ENCODE results near the gene TRIM26. TPM values are rescaled to one million over a fixed set of nuclear protein-coding genes. Genes with fewer than 3 reads are reported as not detected.

TRIM26 gene
- total RNA-seq, 4 donors from 2014 or later = 38.1 to 57.8 (median 45.8) TPM

GRCh38 chr6:30184417-30185031 lies 28.7 kb downstream of the TRIM26 start:
- 83 to 85% methylated on average over 1 to 4 of the region's 5 CpGs for WGBS, 2 donors (ENCODE audit: low coverage in 1 of 2)
- no peak for ATAC-seq
- TF ChIP-seq EP300 (IDR thresholded peaks at IDR 0.05) (no peak), POLR2A (IDR thresholded peaks at IDR 0.05) (no peak), POLR2AphosphoS5 (IDR thresholded peaks at IDR 0.05) (no peak)
- TF ChIP-seq, protein P1, sequence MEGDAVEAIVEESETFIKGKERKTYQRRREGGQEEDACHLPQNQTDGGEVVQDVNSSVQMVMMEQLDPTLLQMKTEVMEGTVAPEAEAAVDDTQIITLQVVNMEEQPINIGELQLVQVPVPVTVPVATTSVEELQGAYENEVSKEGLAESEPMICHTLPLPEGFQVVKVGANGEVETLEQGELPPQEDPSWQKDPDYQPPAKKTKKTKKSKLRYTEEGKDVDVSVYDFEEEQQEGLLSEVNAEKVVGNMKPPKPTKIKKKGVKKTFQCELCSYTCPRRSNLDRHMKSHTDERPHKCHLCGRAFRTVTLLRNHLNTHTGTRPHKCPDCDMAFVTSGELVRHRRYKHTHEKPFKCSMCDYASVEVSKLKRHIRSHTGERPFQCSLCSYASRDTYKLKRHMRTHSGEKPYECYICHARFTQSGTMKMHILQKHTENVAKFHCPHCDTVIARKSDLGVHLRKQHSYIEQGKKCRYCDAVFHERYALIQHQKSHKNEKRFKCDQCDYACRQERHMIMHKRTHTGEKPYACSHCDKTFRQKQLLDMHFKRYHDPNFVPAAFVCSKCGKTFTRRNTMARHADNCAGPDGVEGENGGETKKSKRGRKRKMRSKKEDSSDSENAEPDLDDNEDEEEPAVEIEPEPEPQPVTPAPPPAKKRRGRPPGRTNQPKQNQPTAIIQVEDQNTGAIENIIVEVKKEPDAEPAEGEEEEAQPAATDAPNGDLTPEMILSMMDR (IDR thresholded peaks at IDR 0.05) = no peak
- Histone ChIP-seq H3K27ac (no peak overlapping the region), H3K9me3 (no peaks in the 10 kb centered on the region), H3K4me3 (no peak overlapping the region), H3K27me3 (no peaks in the 10 kb centered on the region), H3K4me1 (no peaks in the 10 kb centered on the region), H3K36me3 (peaks cover 0 to 50% of the 10 kb centered on the region in 2 donors)

DNA sequence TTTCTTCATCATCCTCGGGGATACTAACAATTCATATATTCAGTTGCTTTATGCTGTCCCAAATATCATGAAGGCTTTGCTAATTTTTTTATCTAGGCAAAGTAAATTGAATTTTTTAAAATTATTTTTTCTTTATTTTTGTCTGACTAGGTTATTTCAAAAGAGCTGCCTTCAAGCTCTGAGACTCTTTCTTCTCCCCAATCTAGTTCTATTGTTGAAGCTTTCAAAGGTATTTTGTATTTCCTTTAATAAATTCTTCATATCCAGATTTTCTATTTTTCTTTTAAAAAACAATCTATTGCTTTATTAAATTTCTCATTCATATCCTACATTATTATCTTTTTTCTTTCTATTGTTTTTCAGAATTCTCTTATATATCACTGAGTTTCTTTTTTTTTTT lies 33.1 kb downstream of the TRIM26 start:
- ATAC-seq = no peak
- TF ChIP-seq EP300 (IDR thresholded peaks at IDR 0.05) (no peak), POLR2A (IDR thresholded peaks at IDR 0.05) (no peak), POLR2AphosphoS5 (IDR thresholded peaks at IDR 0.05) (no peak)
- TF ChIP-seq, protein P1 (IDR thresholded peaks at IDR 0.05) = no peak
- WGBS, 2 donors (ENCODE audit: low coverage in 1 of 2) = 94% methylated on average over 1 of the region's 1 CpG; no CpG with 5 or more reads in 1 of the 2 donors
- Histone ChIP-seq H3K27me3 (peaks cover 32% of the 10 kb centered on the region), H3K9me3 (no peaks in the 10 kb centered on the region), H3K36me3 (peaks cover 0 to 10% of the 10 kb centered on the region in 2 donors), H3K4me1 (no peaks in the 10 kb centered on the region), H3K27ac (no peak overlapping the region), H3K4me3 (no peak overlapping the region)

DNA sequence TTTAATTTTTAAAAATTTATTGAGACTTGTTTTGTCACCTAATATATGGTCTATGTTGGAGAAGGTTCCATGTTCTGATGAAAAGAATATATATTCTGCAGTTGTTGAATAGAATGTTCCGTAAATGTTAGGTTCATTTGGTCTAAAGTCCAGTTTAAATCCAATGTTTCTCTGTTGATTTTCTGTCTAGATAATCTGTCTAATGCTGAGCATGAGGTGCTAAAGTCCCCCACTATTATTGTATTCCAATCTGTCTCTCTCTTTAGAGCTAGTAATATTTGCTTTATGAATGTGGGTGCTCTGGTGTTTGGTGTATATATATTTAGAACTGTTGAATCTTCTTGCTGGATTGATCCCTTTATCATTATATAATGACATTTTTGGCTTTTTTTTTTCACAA lies 34.4 kb downstream of the TRIM26 start:
- Histone ChIP-seq H3K4me1 (no peaks in the 10 kb centered on the region), H3K27ac (no peak overlapping the region), H3K36me3 (no peaks in the 10 kb centered on the region), H3K27me3 (peaks cover 43% of the 10 kb centered on the region), H3K9me3 (no peaks in the 10 kb centered on the region), H3K4me3 (no peak overlapping the region)
- TF ChIP-seq, protein P1 (IDR thresholded peaks at IDR 0.05) = no peak
- no peak for TF ChIP-seq POLR2AphosphoS5 (IDR thresholded peaks at IDR 0.05)
- no peak for TF ChIP-seq EP300 (IDR thresholded peaks at IDR 0.05)
- TF ChIP-seq POLR2A (IDR thresholded peaks at IDR 0.05) = no peak
- 35 to 92% methylated on average over 1 of the region's 1 CpG for WGBS, 2 donors (ENCODE audit: low coverage in 1 of 2)
- no peak for ATAC-seq

DNA sequence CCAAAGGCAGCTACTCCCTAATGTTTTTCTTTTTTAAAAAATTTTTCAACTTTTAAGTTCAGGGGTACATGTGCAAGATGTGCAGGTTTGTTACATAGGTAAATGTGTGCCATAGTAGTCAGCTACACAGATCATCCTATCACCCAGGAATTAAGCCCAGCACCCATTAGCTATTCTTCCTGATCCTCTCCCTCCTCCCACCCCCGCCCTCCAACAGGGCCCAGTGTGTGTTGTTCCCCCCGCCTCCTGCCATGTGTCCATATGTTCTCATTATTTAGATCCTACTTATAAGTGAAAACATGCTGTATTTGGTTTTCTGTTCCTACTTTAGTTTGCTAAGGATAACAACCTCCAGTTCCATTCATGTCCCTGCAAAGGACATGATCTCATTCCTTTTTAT lies 37.4 kb downstream of the TRIM26 start:
- peaks cover 73% of the 10 kb centered on the region for H3K27me3 ChIP-seq

More for the DNA sequence above, 37.4 kb downstream of the TRIM26 start:
- no peak for ATAC-seq
- Histone ChIP-seq H3K36me3 (no peaks in the 10 kb centered on the region), H3K27ac (no peak overlapping the region), H3K9me3 (no peaks in the 10 kb centered on the region), H3K4me3 (no peak overlapping the region), H3K4me1 (peaks cover 0 to 9% (median 7%) of the 10 kb centered on the region in 3 donors)
- 40 to 83% methylated on average over 1 to 2 of the region's 2 CpGs for WGBS, 2 donors (ENCODE audit: low coverage in 1 of 2)
- no peak for TF ChIP-seq EP300 (IDR thresholded peaks at IDR 0.05)
- TF ChIP-seq POLR2AphosphoS5 (IDR thresholded peaks at IDR 0.05) = no peak
- TF ChIP-seq POLR2A (IDR thresholded peaks at IDR 0.05) = no peak
- TF ChIP-seq, protein P1 (IDR thresholded peaks at IDR 0.05) = no peak
